ENCODE data around the gene SLC19A1.

GRCh38 chr21:45492765-45493164, 49.5 kb downstream of the SLC19A1 start:
- TF ChIP-seq CTCF (conservative IDR thresholded peaks at IDR 0.05) (no peak), EZH2 (IDR thresholded peaks at IDR 0.05; ENCODE audit: low read depth) (no peak)

Data from PC-9 (cell line).